EL (cell line): ENCODE data around the gene LCN12.

Source experiments
- DNase-seq: peaks from one replicate; pipeline ENCODE4 v3.0.0-alpha.2; 2016

The LCN12 gene, protein sequence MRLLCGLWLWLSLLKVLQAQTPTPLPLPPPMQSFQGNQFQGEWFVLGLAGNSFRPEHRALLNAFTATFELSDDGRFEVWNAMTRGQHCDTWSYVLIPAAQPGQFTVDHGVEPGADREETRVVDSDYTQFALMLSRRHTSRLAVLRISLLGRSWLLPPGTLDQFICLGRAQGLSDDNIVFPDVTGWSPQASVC

DNA sequence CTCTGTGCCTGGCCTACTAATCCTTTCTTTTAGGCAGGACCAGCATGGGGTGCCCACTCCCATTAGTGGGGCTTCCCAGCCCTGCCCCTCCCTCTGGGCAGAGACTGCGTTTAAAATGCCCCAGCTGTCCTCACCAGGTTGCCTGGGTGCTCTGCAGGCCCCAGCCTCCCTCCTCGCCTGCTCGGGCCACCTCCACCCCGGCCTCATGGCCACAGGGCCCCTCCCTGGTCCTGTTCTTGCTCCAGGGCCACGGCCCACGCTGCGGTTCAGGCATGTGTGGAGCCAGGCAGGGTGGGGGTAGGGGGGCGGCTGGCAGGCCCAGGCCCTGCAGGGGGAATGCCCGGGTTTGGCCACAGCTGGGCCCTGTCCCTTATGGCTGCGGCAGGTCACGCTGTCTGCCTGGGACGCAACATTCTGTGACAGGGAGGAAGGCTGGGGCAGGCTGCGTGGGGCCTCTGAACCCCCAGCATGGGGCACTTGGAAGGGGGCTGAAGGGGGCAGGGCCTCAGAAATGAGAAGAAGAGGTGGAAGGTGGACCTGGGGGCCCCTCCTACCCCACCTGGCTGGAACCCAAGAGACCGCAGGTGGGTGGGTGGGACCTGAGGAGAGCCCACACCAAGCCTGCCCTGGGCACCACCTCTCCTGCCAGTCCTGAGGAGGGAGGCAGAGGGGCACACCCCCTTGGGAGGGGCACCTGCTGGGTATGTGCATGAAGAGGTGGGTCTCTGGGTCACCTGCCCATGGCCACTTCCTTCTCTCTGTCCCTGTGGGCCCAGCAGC is at the start of gene LCN12:
Gene LCN12 (plus strand): TSS at position 733 of the 780 bp plus-strand sequence. CDS start 55 bp downstream, outside the sequence.
- no peak for DNase-seq

DNA sequence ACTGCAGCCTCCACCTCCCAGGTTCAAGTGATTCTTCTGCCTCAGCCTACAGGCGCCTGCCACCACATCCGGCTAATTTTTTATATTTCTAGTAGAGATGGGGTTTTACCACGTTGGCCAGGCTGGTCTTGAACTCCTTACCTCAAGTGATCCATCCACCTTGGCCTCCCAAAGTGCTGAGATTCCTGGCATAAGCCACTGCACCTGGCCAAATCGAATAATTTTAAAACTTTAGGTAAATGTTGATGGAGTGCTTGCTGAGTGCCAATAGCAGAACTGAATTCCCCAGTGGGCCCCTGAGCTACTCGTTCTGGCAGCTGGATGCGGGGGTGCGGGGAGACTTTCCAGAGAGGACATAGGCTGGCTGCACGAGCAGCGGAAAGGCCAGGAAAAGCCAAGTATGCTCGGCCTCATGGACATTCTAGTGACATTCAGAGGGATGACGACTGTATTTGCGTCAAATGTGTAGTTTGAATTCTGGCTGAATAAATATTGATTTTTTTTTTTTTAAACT is 49.0 kb upstream of the LCN12 start:
- no peak for DNase-seq

DNA sequence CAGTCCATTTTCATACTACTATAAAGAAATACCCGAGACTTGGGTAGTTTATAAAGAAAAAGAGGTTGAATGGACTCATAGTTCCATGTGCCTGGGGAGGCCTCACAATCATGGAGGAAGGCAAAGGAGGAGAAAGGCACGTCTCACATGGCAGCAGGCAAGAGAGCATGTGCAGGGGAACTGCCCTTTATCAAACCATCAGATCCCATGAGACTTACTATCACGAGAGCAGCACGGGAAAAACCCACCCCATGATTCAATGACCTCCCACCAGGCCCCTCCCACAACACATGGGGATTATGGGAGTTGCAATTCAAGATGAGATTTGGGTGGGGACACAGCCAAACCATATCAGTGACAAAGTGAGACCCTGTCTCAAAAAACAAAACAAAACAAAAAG is 45.8 kb upstream of the LCN12 start:
- no peak for DNase-seq

DNA sequence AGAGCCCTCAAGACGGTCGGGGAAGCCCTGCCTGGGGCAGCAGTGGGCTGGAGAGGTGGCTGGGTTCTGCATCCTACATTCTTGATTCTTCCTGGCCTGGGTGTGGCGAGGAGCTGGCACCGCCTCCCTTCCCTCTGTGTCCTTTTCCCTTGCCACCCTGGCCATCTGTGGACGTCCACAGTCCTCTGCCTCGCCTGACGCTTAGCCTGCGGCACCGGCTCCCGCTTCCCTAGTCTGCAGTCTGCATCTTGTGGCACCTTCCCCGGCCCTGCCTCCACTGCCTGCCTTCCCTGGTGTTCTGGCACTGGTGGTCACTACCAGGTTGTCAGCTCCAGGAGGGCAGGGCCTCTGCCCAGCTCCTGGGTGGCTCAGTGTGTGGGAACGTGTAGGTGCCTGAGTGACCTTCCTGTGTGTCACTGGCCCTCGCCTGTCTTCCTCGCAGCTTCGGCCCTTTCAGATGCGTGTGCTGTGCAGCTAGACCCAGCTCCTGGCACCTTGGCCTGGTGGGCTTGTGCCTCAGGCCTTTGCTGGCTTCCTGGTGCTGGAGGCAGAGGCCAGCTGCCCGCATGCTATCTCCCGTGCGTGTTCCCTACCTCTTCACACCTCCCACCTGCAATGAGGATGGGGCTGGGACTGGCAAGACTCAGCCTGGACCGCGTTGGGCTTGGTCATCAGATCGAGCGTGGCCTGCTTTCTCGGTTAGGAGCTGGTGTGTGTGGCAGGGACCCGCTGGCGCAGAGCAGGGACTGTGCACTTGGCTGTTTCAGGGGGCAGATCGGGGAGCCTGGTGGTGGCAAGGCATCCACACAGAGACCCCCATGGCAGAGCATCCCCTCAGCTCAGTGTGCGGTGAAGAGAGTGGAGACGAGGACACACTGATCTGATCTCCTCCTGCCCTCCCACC is 44.8 kb upstream of the LCN12 start:
- DNase-seq: no peak

DNA sequence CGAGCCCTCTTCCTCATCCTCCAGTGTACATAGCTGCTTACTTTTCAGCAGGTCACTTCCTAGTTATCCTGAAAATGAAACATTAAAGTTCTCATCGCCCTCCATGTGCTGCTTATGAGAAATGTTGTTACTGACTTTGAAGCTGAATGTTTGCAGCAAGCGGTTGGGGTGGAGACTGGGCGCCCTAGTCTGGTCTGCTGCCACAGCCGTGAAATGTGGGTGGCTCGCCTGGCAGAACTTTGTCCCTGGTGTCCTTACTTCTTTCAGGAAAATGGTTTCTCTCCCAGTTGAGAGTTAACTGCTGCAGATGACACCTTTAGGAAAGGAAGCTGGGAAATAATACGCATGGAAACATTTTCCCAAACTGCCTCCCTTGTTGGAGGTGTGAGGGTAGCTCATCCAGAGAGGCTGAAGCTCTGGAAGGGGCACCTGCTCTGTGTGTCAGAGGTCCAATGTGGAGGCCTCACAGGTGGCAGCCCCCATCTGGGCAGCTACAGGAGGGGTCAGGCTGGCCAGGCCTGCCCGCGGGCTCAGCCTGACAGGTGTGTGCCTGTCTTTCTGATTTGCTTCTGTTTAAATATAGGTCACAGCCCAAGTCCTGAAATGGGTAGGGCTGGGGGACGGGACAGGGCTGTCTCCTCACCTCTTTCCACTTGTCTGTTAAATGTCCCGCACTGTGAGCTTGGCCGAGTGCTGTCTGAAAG is 41.7 kb upstream of the LCN12 start:
- DNase-seq: no peak

DNA sequence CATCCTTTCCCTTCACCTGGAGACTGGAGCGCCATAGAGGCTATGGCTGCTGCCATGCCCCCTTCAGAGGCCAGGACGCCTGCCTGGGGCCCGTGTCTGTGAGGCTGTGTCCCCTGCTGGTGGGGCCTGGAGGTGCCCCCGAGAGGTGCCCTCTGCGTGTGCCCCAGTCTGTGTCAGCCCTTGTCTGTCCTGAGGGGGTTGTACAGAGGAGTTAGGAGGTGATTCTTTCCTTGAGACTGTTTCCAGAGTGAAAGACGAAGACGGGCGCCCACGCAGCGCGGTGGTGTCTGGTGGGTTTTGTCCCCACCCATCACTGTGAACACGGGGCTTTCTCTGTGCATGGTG is 41.2 kb upstream of the LCN12 start:
- DNase-seq: no peak

DNA sequence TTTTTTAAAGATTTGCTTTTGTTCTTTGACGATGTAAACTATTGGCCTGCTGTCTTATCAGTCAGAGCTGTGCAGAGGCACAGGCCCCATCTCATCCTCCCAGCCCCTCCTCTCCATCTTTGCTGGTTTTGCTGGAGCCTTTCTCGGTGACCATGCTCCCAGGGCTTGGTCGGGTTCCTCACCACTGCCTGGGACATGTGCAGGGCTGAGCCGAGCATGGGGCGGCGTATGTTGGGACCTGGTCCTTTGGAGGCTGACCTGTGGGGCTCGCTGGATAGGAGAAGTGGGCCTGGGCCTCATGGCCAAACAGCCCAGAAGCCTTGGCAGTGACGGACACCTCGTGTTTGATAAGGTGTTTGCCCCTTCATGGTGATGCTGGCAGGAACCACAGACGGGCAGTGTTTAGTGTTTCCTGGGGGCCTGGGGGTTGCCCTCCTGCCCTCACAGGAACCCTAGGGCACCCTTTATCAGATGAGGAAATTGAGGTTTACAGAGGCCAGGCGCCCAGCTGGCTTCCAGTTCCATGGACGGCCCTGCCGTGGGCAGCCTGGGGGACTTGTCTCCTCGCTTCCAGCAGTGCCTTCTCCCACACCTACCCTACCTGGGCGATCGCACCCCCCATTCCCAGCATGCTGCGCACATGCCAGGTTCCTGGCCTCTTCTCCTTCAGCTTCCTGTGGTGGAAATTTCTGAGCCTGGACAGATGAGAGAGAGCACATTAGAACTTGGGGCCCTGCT is 38.2 kb upstream of the LCN12 start:
- DNase-seq: no peak

DNA sequence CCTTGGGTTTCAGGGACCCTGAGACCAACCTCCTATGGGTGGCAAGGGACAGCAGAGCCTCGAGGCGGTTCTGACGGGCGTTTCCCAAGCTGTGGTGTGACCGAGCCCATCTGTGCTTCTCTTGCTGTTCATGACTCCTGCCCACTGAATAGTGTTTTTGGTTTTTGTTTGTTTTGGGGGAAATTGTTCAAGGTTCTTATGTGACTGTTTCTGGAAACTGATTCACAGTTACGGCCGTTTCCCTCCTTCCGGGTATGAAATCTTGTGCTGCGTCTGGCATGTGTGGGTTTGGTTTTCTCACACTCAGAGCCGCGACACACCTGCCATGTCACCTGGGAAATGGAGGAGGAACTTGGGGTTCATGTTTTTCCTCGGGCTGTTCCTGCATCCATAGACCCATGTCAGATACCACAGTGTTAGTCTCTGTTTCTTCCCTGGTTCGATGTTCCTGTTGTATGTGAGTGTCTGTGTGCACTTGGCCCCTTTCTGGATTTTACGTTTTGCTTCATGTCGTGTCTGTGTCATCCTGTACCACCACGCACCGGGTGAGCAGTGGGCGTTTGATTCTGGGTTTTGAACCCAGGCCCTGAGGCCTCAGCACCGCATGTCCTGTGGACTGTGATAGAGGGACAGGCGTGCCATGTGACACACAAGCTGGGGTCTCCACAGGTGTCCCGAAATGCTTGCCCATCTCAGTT is 36.3 kb upstream of the LCN12 start:
- no peak for DNase-seq

DNA sequence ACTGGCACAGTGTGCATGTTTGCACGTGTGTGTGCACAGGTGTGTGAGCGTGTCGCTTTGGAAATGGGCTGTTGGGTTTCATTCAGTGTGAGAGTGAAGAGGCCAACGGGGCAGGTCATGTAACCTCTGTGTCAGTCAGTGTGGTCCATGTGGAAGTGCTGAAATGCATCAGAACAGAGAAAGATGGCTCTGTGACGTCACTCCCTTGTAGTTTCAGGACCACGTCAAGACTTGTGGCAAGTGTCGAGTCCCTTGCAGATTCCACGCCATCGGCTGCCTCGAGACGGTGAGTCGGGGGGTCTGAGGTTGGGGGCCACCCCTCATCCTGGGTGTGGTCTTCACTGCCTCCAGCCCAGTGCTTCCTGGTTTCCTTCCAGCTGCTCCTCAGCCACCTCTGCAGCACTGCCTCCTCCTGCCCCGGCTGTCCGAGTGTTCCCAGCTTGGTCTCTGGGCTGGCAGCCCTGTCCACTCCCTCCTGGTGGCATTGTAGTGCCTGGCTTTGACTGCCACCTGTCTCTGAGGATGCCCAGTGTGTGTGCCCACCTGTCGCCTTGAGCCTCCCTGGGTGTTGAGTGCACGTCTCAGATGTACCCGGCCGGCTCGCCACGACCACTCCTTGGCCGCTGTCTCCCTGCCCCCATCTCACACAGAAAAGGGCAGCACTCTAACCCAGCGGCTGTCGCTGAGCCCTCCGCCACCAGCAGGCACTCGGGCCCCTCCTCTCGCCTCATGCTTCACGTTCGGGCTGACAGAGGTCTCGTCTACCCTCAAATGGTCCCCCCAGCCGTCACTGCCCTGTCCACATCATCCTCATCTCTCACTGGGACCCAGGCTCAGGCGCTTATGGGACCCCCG is 35.5 kb upstream of the LCN12 start:
- DNase-seq: no peak

DNA sequence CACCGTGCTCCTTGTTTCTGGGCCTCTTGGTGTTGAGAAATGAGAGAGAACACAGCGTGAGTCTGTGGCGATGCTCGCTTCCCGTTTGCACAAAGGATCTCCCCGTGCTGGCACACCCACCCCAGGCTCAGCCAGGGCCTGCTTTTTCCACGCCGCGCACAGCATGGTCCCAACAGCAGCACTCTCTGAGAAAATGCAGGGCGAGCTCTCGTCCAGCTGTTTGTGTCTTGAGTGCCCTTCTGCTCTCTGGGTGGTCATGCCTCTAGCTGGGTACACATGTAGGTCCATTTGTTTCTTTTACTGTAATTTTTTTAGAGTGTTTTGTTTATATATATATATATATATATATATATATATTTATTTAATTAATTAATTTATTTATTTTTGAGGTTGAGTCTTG is 34.2 kb upstream of the LCN12 start:
- DNase-seq: no peak

DNA sequence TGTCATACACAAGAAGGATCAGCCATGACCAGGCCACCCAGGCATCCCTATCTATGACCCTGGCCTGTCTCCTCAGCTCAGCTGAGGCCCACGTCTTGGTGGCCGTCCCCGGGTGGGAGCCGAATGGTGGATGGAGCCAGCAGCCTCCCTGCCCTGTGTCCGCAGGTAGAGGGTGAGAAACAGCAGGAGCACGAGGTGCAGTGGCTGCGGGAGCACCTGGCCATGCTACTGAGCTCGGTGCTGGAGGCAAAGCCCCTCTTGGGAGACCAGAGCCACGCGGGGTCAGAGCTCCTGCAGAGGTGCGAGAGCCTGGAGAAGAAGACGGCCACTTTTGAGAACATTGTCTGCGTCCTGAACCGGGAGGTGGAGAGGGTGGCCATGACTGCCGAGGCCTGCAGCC is 32.0 kb upstream of the LCN12 start:
- DNase-seq: no peak

DNA sequence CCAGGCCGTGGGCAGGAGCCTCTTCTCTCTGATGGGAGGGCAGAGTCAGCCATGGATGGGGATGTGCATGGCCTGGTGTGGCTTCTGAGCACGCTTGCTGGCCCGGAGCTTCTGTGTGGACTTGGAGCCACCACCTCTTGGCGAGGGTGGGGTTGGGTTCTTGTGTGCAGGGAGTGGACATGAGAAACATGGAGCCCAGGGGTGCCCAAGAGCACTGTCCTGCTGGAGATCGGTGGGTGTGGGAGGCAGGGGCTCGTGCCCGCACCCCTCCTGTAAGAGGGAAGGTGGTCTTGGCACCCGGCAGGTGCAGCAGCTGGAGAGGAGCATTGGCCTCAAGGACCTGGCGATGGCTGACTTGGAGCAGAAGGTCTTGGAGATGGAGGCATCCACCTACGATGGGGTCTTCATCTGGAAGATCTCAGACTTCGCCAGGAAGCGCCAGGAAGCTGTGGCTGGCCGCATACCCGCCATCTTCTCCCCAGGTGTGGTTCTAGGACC is 31.3 kb upstream of the LCN12 start:
- DNase-seq: no peak

DNA sequence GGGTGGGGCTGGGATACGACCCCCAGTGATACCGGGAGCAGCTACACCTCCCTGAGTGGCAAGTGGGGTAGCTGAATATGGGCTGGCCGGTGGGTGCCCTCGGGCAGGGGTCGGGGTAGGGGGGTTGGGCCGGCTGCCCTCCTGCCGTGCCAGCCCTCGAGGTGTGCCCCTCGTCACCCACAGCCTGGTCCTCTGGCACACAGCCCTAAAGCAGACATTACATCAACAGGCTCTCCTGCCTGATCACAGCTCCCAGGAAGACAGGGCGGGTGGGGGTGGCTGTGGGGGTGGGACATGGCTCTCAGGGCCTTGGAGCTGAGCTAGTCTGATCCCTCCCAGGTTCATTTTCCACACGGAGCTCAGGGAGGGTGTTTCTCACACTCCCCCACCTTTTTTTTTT is 30.8 kb upstream of the LCN12 start:
- no peak for DNase-seq

DNA sequence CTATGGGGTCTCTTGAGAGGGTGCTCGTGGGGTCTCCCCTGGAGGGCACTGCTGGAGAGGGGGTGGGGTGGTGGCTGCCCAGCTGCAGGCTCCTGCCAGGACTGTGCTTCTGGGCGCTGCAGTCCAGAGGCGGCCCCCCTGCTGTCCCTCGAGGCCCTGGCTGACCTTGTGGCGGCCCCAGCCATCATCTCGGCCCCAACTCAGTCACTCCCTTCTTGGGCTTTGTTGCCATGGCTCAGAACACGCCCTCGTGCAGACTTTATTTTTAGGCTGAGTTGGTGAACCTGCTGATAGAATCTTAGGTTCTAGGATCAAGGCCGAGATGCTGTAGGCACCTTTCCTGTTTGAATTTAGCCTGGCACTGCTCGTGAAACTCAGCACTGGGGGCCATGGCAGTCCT is 30.4 kb upstream of the LCN12 start:
- DNase-seq: no peak

DNA sequence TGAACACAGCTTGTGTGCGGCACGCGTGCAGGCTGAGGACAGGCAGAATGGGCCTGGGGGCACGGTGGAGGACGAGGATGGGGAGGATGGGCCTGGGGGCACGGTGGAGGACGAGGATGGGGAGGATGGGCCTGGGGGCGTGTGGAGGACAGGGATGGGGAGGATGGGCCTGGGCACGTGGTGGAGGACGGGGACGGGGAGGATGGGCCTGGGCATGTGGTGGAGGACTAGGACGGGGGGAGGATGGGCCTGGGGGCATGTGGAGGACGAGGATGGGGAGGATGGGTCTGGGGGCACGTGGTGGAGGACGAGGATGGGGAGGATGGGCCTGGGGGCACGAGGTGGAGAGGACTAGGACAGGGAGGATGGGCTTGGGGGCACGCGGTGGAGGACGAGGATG is 29.5 kb upstream of the LCN12 start:
- DNase-seq: no peak

DNA sequence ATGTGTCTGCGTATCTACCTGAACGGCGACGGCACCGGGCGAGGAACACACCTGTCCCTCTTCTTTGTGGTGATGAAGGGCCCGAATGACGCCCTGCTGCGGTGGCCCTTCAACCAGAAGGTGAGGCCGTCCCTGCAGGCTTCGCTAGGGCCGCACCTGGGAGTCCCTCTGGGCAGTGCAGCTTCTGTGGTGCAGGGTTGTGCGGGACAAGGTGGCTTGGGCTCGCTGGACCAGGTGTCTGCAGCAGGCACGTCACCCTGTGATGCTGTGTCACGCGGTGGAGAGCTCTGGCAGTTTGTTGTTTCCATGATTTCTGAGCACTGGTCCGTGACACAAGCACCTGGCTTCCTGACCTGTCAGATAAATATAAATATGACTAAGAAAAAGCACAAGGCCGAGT is 28.2 kb upstream of the LCN12 start:
- no peak for DNase-seq

DNA sequence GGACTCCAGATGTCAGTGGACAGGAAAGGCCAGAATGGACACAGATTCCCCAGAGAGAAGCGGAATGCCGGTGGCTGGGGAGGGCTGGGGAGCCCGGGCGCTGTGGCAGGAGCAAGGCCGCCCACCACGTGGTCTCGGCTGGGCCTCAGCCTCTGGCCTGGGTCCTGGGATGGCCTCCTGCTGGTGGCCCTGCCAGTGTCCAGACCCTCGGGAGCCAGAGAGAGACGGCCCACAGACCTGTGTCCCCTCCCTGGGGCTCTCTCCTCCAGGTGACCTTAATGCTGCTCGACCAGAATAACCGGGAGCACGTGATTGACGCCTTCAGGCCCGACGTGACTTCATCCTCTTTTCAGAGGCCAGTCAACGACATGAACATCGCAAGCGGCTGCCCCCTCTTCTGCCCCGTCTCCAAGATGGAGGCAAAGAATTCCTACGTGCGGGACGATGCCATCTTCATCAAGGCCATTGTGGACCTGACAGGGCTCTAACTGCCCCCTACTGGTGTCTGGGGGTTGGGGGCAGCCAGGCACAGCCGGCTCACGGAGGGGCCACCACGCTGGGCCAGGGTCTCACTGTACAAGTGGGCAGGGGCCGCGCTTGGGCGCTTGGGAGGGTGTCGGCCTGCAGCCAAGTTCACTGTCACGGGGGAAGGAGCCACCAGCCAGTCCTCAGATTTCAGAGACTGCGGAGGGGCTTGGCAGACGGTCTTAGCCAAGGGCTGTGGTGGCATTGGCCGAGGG is 26.5 kb upstream of the LCN12 start:
- no peak for DNase-seq

DNA sequence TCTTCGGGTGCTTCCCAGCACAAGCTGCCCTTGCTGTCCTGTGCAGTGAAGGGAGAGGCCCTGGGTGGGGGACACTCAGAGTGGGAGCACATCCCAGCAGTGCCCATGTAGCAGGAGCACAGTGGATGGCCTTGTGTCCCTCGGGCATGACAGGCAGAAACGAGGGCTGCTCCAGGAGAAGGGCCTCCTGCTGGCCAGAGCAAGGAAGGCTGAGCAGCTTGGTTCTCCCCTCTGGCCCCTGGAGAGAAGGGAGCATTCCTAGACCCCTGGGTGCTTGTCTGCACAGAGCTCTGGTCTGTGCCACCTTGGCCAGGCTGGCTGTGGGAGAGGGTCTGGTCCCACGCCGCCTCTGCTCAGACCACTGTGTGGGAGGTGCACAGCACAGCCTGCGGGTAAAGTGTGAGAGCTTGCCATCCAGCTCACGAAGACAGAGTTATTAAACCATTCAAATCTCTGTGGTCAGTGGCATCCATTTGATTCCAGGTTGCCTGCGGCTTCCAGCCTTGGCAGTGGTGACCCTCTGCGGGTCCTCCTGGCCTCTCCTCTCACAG is 25.8 kb upstream of the LCN12 start:
- DNase-seq: no peak

DNA sequence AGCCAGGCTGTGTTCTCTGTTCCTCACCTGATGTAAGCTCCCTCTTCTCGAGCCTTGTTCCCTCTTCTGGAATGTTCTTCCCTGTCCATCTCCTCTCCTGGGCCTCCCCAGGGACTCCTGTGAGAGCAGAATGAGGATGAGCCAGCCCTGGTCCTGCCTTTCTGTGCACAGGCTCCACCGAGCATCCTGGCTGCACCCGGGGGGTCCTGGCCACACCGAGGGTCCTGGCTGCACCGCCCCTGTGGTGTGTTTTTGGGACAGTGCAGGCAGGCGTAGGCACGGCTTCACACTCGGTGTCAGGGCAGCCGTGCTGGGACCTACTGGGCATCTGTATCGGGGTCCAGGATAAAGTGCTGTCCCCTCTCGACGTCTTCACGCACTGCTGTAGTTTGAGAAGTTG is 25.3 kb upstream of the LCN12 start:
- no peak for DNase-seq
